Panc1 (cell line): ENCODE results near the gene KRT25.

Experiments used
- POLR2AphosphoS5 ChIP-seq: IDR thresholded peaks from 2 replicates; pipeline ENCODE4 v1.6.1; 2012; ENCODE audit warnings: mild to moderate bottlenecking, low read depth, low read length, moderate library complexity
- SIN3A ChIP-seq: IDR thresholded peaks from 2 replicates; pipeline ENCODE4 v1.6.1; 2012; ENCODE audit warnings: low read depth, mild to moderate bottlenecking, low read length, moderate library complexity, borderline replicate concordance; ENCODE audit not compliant: insufficient read depth
- TF ChIP-seq, protein P1 (sequence below): fragments of 450-650 bp; IDR thresholded peaks from 2 replicates; pipeline ENCODE4 v1.5.1; 2017; ENCODE audit warnings: mild to moderate bottlenecking
- TF ChIP-seq, protein P2 (sequence below), 2 experiments: IDR thresholded peaks; 2 replicates each; pipeline ENCODE4 v1.6.1; 2011 to 2012; ENCODE audit warnings: low read depth in 2 of 2, control low read depth in 1 of 2, low read length in 1 of 2, mild to moderate bottlenecking in 1 of 2, moderate library complexity in 1 of 2; ENCODE audit not compliant: insufficient read depth in 1 of 2

DNA sequence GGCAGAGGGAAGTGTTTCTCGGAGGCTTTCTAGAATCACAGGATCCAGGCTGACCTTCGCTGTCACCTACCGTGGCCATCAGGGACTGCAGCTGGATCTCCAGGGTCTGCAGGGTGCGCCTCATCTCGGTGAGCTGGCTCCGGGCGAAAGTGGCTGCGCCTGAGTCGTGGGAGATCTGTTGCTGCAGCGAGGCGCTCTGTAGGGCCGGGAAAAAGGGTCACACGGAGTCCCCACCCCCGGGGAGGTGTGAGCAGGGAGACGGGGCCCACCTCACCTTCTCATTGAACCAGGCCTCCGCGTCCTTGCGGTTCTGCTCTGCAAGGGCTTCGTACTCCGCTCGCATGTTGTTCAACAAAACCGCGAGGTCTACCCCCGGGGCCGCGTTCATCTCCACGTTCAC, 41.7 kb upstream of the KRT25 start:
- no peak for TF ChIP-seq SIN3A
- TF ChIP-seq, protein P1, sequence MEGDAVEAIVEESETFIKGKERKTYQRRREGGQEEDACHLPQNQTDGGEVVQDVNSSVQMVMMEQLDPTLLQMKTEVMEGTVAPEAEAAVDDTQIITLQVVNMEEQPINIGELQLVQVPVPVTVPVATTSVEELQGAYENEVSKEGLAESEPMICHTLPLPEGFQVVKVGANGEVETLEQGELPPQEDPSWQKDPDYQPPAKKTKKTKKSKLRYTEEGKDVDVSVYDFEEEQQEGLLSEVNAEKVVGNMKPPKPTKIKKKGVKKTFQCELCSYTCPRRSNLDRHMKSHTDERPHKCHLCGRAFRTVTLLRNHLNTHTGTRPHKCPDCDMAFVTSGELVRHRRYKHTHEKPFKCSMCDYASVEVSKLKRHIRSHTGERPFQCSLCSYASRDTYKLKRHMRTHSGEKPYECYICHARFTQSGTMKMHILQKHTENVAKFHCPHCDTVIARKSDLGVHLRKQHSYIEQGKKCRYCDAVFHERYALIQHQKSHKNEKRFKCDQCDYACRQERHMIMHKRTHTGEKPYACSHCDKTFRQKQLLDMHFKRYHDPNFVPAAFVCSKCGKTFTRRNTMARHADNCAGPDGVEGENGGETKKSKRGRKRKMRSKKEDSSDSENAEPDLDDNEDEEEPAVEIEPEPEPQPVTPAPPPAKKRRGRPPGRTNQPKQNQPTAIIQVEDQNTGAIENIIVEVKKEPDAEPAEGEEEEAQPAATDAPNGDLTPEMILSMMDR = no peak
- TF ChIP-seq, protein P2, sequence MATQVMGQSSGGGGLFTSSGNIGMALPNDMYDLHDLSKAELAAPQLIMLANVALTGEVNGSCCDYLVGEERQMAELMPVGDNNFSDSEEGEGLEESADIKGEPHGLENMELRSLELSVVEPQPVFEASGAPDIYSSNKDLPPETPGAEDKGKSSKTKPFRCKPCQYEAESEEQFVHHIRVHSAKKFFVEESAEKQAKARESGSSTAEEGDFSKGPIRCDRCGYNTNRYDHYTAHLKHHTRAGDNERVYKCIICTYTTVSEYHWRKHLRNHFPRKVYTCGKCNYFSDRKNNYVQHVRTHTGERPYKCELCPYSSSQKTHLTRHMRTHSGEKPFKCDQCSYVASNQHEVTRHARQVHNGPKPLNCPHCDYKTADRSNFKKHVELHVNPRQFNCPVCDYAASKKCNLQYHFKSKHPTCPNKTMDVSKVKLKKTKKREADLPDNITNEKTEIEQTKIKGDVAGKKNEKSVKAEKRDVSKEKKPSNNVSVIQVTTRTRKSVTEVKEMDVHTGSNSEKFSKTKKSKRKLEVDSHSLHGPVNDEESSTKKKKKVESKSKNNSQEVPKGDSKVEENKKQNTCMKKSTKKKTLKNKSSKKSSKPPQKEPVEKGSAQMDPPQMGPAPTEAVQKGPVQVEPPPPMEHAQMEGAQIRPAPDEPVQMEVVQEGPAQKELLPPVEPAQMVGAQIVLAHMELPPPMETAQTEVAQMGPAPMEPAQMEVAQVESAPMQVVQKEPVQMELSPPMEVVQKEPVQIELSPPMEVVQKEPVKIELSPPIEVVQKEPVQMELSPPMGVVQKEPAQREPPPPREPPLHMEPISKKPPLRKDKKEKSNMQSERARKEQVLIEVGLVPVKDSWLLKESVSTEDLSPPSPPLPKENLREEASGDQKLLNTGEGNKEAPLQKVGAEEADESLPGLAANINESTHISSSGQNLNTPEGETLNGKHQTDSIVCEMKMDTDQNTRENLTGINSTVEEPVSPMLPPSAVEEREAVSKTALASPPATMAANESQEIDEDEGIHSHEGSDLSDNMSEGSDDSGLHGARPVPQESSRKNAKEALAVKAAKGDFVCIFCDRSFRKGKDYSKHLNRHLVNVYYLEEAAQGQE (IDR thresholded peaks at IDR 0.05; ENCODE audit: insufficient read depth in 1 of 2, low read depth in 2 of 2, low read length in 1 of 2) = no peak
- no peak for TF ChIP-seq POLR2AphosphoS5
